ENCODE data around the gene AFF3. TPM values are rescaled to one million over a fixed set of nuclear protein-coding genes. Genes with fewer than 3 reads are reported as not detected.
"Not testable (repeated sequence)": the region's sequence is repeated elsewhere in the genome, so short reads cannot be mapped to it uniquely, and the experiment has no call there.

AFF3 gene
- total RNA-seq, 1 experiment from 2014 or later = 0.22 TPM

- H3K23ac ChIP-seq (ENCODE audit: insufficient read length, low read depth, low read length) = no peak overlapping the region
- H3K4me3 Mint-ChIP-seq = peak overlapping the region; percentile 69 to 85
- H2BK15ac ChIP-seq (ENCODE audit: low read depth, low read length) = no peak overlapping the region
- no peak overlapping the region for H2BK5ac ChIP-seq (ENCODE audit: insufficient read length, low read length)
- H3K9me3 Mint-ChIP-seq = no peaks in the 10 kb centered on the region; a peak in 1 of 5 replicates
- H3K27ac Mint-ChIP-seq = no peak overlapping the region
- no peak for TF ChIP-seq CTCF (conservative IDR thresholded peaks at IDR 0.05)
- no peak overlapping the region for H2BK12ac ChIP-seq (ENCODE audit: insufficient read length, low read depth, low read length)
- H3K9me3 ChIP-seq (ENCODE audit: control insufficient read depth, low read depth, low read length) = no peaks in the 10 kb centered on the region
- no CpG with 5 or more reads among the region's 119 CpGs for WGBS (ENCODE audit: extremely low coverage, insufficient read length, low lambda C conversion rate)
- peak overlapping the region; percentile 97 for H3K4me2 ChIP-seq (ENCODE audit: insufficient read depth, insufficient read length, low read length)
- no peak overlapping the region for H3K18ac ChIP-seq (ENCODE audit: insufficient read length, low read depth, low read length)
- no peaks in the 10 kb centered on the region for H4K20me1 ChIP-seq (ENCODE audit: control insufficient read depth, insufficient read depth, insufficient read length)
- no peak overlapping the region for H3K9ac ChIP-seq (ENCODE audit: extremely low read depth, insufficient read length, low read length)
- no peak overlapping the region for H2BK20ac ChIP-seq (ENCODE audit: low read depth, low read length, poor library complexity, severe bottlenecking)
- no peaks in the 10 kb centered on the region; the same call in 1 of the 2 replicates for H3K4me1 ChIP-seq (ENCODE audit: insufficient read depth, low read length)
- no peak overlapping the region for H3K56ac ChIP-seq (ENCODE audit: insufficient read length, low read depth, low read length)
- peak overlapping the region; percentile 56 for H2AFZ ChIP-seq (ENCODE audit: low read length)
- peaks cover 9% of the 10 kb centered on the region for H3K23me2 ChIP-seq (ENCODE audit: insufficient read length, low read depth, low read length, poor library complexity, severe bottlenecking)
- peak; percentile 34 for DNase-seq
- no peaks in the 10 kb centered on the region for H3K79me1 ChIP-seq (ENCODE audit: insufficient read depth, low read depth, low read length, poor library complexity, severe bottlenecking)
- H2BK120ac ChIP-seq (ENCODE audit: low read depth, low read length, poor library complexity, severe bottlenecking) = peak overlapping the region; percentile 36
- H4K5ac ChIP-seq (ENCODE audit: insufficient read length, low read depth, low read length) = no peak overlapping the region
- H2AK5ac ChIP-seq (ENCODE audit: insufficient read length, low read length) = no peak overlapping the region
- no peak overlapping the region for H3K4ac ChIP-seq (ENCODE audit: low read depth, low read length)
- peaks cover 12% of the 10 kb centered on the region for H3K27me3 ChIP-seq (ENCODE audit: insufficient read depth, low read length)
- H3K27me3 Mint-ChIP-seq (ENCODE audit: low read depth) = peaks cover 78% of the 10 kb centered on the region
- H3K36me3 Mint-ChIP-seq (ENCODE audit: insufficient read depth in 1 of 3, low read depth in 3 of 3) = no peaks in the 10 kb centered on the region; a peak in 1 of 7 replicates
- peaks cover 16 to 18% of the 10 kb centered on the region in 2 experiments for H3K4me1 Mint-ChIP-seq
- H3T11ph ChIP-seq (ENCODE audit: low read length) = no peak overlapping the region
- no peak overlapping the region for H4K91ac ChIP-seq (ENCODE audit: insufficient read length, low read depth, low read length)
- H3K14ac ChIP-seq (ENCODE audit: insufficient read depth, low read length) = 0 out of 2 replicates have a peak overlapping the region, but pooled peaks have one; percentile 24
- no peak overlapping the region for H3K27ac ChIP-seq (ENCODE audit: insufficient read length, low read depth, low read length)
- H3K79me2 ChIP-seq (ENCODE audit: insufficient read depth, low read length) = no peaks in the 10 kb centered on the region
- no peak overlapping the region for H4K8ac ChIP-seq (replicated peaks; ENCODE audit: insufficient read length, low read depth, low read length)
Measured at GRCh38 chr2:100104718-100105677, 37.4 kb downstream of the AFF3 start.

- not testable (repeated sequence) for H2AFZ ChIP-seq (ENCODE audit: low read length); H2BK5ac ChIP-seq (ENCODE audit: insufficient read length, low read length); H2BK20ac ChIP-seq (ENCODE audit: low read depth, low read length, poor library complexity, severe bottlenecking); DNase-seq; H3K9ac ChIP-seq (ENCODE audit: extremely low read depth, insufficient read length, low read length); H4K8ac ChIP-seq (replicated peaks; ENCODE audit: insufficient read length, low read depth, low read length); H2BK120ac ChIP-seq (ENCODE audit: low read depth, low read length, poor library complexity, severe bottlenecking); H3K27ac Mint-ChIP-seq; H3K23ac ChIP-seq (ENCODE audit: insufficient read length, low read depth, low read length); H2BK15ac ChIP-seq (ENCODE audit: low read depth, low read length); H4K5ac ChIP-seq (ENCODE audit: insufficient read length, low read depth, low read length); H3K4me1 ChIP-seq (ENCODE audit: insufficient read depth, low read length); H3K56ac ChIP-seq (ENCODE audit: insufficient read length, low read depth, low read length); H4K91ac ChIP-seq (ENCODE audit: insufficient read length, low read depth, low read length); H2AK5ac ChIP-seq (ENCODE audit: insufficient read length, low read length); H3K9me3 ChIP-seq (ENCODE audit: control insufficient read depth, low read depth, low read length); H3K79me1 ChIP-seq (ENCODE audit: insufficient read depth, low read depth, low read length, poor library complexity, severe bottlenecking); H2BK12ac ChIP-seq (ENCODE audit: insufficient read length, low read depth, low read length); H3K36me3 Mint-ChIP-seq (ENCODE audit: insufficient read depth in 1 of 3, low read depth in 3 of 3); H3K4me2 ChIP-seq (ENCODE audit: insufficient read depth, insufficient read length, low read length); H3K23me2 ChIP-seq (ENCODE audit: insufficient read length, low read depth, low read length, poor library complexity, severe bottlenecking); H3K18ac ChIP-seq (ENCODE audit: insufficient read length, low read depth, low read length); H3K27ac ChIP-seq (ENCODE audit: insufficient read length, low read depth, low read length); H3K4ac ChIP-seq (ENCODE audit: low read depth, low read length); H3K79me2 ChIP-seq (ENCODE audit: insufficient read depth, low read length); H3K14ac ChIP-seq (ENCODE audit: insufficient read depth, low read length); H3T11ph ChIP-seq (ENCODE audit: low read length); H3K9me3 Mint-ChIP-seq; H4K20me1 ChIP-seq (ENCODE audit: control insufficient read depth, insufficient read depth, insufficient read length)
- no CpG with 5 or more reads among the region's 60 CpGs for WGBS (ENCODE audit: extremely low coverage, insufficient read length, low lambda C conversion rate)
- peaks cover 75% of the 10 kb centered on the region for H3K27me3 Mint-ChIP-seq (ENCODE audit: low read depth)
- 0 out of 5 replicates have a peak overlapping the region, but pooled peaks of 1 of the 2 experiments have one; percentile 53 for H3K4me3 Mint-ChIP-seq
- peaks cover 12% of the 10 kb centered on the region for H3K27me3 ChIP-seq (ENCODE audit: insufficient read depth, low read length)
- peaks cover 16 to 18% of the 10 kb centered on the region in 2 experiments for H3K4me1 Mint-ChIP-seq
Measured at GRCh38 chr2:100104265-100104664, 38.1 kb downstream of the AFF3 start.
